H1 (cell line): ENCODE measurements around the gene CEP135. TPM values are rescaled to one million over a fixed set of nuclear protein-coding genes. Genes with fewer than 3 reads are reported as not detected.

Experiments used
- CTCF ChIA-PET: fragments of 300-600 bp; sonication (Branson Sonifier 250); formaldehyde crosslinking; loops from one replicate; lab custom pipeline; 2021; ENCODE audit not compliant: partially characterized antibody; lab: Charles Lee
- POLR2A ChIA-PET: fragments of 300-600 bp; sonication (Branson Sonifier 250); formaldehyde crosslinking; loops from one replicate; lab custom pipeline; 2021; ENCODE audit warnings: inconsistent platforms; ENCODE audit not compliant: partially characterized antibody; lab: Charles Lee
- DNase-seq, 2 experiments: peaks; one replicate each; pipeline versions ENCODE4 v3.0.0 to v3.0.0-alpha.2; 2010 to 2022; ENCODE audit warnings: low spot score in 2 of 2, low read depth in 1 of 2, mixed read lengths in 1 of 2
- FAIRE-seq: peaks from 2 replicates; lab custom pipeline; 2011; peaks lifted over from hg19 to GRCh38; lab: Jason Lieb, UNC
- H2AFZ ChIP-seq: 2 replicates; pipeline ENCODE4 v1.8.1; 2012; ENCODE audit warnings: low read length, inconsistent platforms
- H2AK5ac ChIP-seq: 2 replicates; pipeline ENCODE4 v1.6.1; 2013; ENCODE audit warnings: low read depth, low read length
- H2BK120ac ChIP-seq: replicated peaks from 2 replicates; pipeline ENCODE3; 2013; ENCODE audit warnings: low read depth, low read length, inconsistent platforms
- H2BK12ac ChIP-seq: 2 replicates; pipeline ENCODE4 v1.6.1; 2013; ENCODE audit warnings: low read depth, low read length
- H2BK15ac ChIP-seq: 2 replicates; pipeline ENCODE4 v1.6.1; 2013; ENCODE audit warnings: low read length
- H2BK20ac ChIP-seq: 2 replicates; pipeline ENCODE4 v1.6.1; 2013; ENCODE audit warnings: low read length
- H2BK5ac ChIP-seq: 2 replicates; pipeline ENCODE4 v1.6.1; 2013; ENCODE audit warnings: low read depth, low read length
- H3K14ac ChIP-seq: 2 replicates; pipeline ENCODE4 v1.6.1; 2013; ENCODE audit warnings: inconsistent platforms; ENCODE audit not compliant: insufficient read length
- H3K18ac ChIP-seq: 2 replicates; pipeline ENCODE4 v1.6.1; 2013; ENCODE audit warnings: low read length; ENCODE audit errors: extremely low read depth
- H3K23ac ChIP-seq: 2 replicates; pipeline ENCODE4 v1.6.1; 2013; ENCODE audit warnings: inconsistent platforms; ENCODE audit not compliant: insufficient read length
- H3K23me2 ChIP-seq: 2 replicates; pipeline ENCODE4 v1.6.1; 2013; ENCODE audit warnings: low read depth, low read length
- H3K27ac ChIP-seq: 2 replicates; pipeline ENCODE4 v1.6.1; 2011; ENCODE audit warnings: low read depth, low read length, inconsistent platforms
- H3K27me3 ChIP-seq, 4 experiments: replicated peaks in 1 of 4; 1 replicate in 1 of 4; 2 replicates in 3 of 4; pipeline versions ENCODE4 v1.6.1 to v1.8.1; 2011 to 2013; ENCODE audit warnings: low read length in 3 of 4, mild to moderate bottlenecking in 3 of 4, inconsistent platforms in 2 of 4, mixed read lengths in 2 of 4, moderate library complexity in 1 of 4; ENCODE audit not compliant: control insufficient read depth in 3 of 4, insufficient read depth in 3 of 4; ENCODE audit errors: extremely low read depth in 1 of 4
- H3K36me3 ChIP-seq, 4 experiments: 2 replicates each; pipeline versions ENCODE4 v1.6.1 to v1.8.1; 2011 to 2013; ENCODE audit warnings: mild to moderate bottlenecking in 4 of 4, low read length in 3 of 4, moderate library complexity in 2 of 4, control low read depth in 1 of 4, inconsistent platforms in 1 of 4; ENCODE audit not compliant: insufficient read depth in 4 of 4, control insufficient read depth in 2 of 4
- H3K4ac ChIP-seq: replicated peaks from 2 replicates; pipeline ENCODE3; 2013; ENCODE audit warnings: low read length, low read depth, mixed read lengths, inconsistent platforms; ENCODE audit not compliant: insufficient read length
- H3K4me1 ChIP-seq, 4 experiments: replicated peaks in 1 of 4; 1 replicate in 1 of 4; 2 replicates in 3 of 4; pipeline versions ENCODE4 v1.6.1 to v1.8.1; 2011 to 2013; ENCODE audit warnings: low read length in 3 of 4, inconsistent platforms in 2 of 4, mixed read lengths in 1 of 4; ENCODE audit not compliant: insufficient read depth in 4 of 4, control insufficient read depth in 3 of 4
- H3K4me2 ChIP-seq, 2 experiments: 2 replicates each; pipeline versions ENCODE4 v1.6.1 to v1.8.1; 2011 to 2013; ENCODE audit warnings: low read depth in 2 of 2, low read length in 2 of 2, control low read depth in 1 of 2, inconsistent platforms in 1 of 2, mild to moderate bottlenecking in 1 of 2; ENCODE audit not compliant: insufficient read depth in 1 of 2
- H3K4me3 ChIP-seq, 4 experiments: fragments of 200-600, 300-600 bp in 1 of 4; sonication (generic), shearing (Covaris generic), sonication (Bioruptor Twin) in 1 of 4; 2 replicates each; pipeline versions ENCODE4 v1.5.1 to v1.8.1; 2011 to 2016; ENCODE audit warnings: low read length in 4 of 4, low read depth in 3 of 4, control low read depth in 2 of 4, inconsistent platforms in 2 of 4, mild to moderate bottlenecking in 2 of 4, mixed read lengths in 1 of 4, moderate library complexity in 1 of 4; ENCODE audit not compliant: insufficient read depth in 2 of 4; ENCODE audit errors: extremely low read depth in 1 of 4
- H3K56ac ChIP-seq: replicated peaks from 2 replicates; pipeline ENCODE3; 2013; ENCODE audit warnings: low read depth, mild to moderate bottlenecking, mixed read lengths, low read length, inconsistent platforms; ENCODE audit not compliant: insufficient read length
- H3K79me1 ChIP-seq: 2 replicates; pipeline ENCODE4 v1.6.1; 2013; ENCODE audit warnings: low read depth, low read length, control low read depth
- H3K79me2 ChIP-seq, 2 experiments: 2 replicates each; pipeline versions ENCODE4 v1.6.1 to v1.8.1; 2012 to 2013; ENCODE audit warnings: low read length in 2 of 2, mild to moderate bottlenecking in 2 of 2, inconsistent platforms in 1 of 2; ENCODE audit not compliant: insufficient read depth in 2 of 2, control insufficient read depth in 1 of 2
- H3K9ac ChIP-seq, 4 experiments: replicated peaks in 1 of 4; 1 replicate in 1 of 4; 2 replicates in 3 of 4; pipeline versions ENCODE4 v1.6.1 to v1.8.1; 2011 to 2013; ENCODE audit warnings: low read depth in 3 of 4, low read length in 3 of 4, control low read depth in 2 of 4, mild to moderate bottlenecking in 2 of 4, moderate library complexity in 2 of 4, inconsistent platforms in 1 of 4; ENCODE audit errors: extremely low read depth in 1 of 4
- H3K9me3 ChIP-seq, 2 experiments: 2 replicates each; pipeline versions ENCODE4 v1.6.1 to v1.8.1; 2012 to 2013; ENCODE audit warnings: mild to moderate bottlenecking in 2 of 2, moderate library complexity in 2 of 2, control low read depth in 1 of 2, inconsistent platforms in 1 of 2, low read depth in 1 of 2, low read length in 1 of 2, mixed read lengths in 1 of 2; ENCODE audit not compliant: insufficient read depth in 2 of 2
- H4K20me1 ChIP-seq, 2 experiments: replicated peaks in 1 of 2; 2 replicates each; pipeline versions ENCODE3 to v1.8.1; 2011 to 2013; ENCODE audit warnings: inconsistent platforms in 2 of 2, low read length in 2 of 2, mild to moderate bottlenecking in 1 of 2; ENCODE audit not compliant: insufficient read depth in 2 of 2, control insufficient read depth in 1 of 2
- H4K5ac ChIP-seq: 2 replicates; pipeline ENCODE4 v1.6.1; 2013; ENCODE audit warnings: low read length, low read depth, mixed read lengths, inconsistent platforms; ENCODE audit not compliant: insufficient read length
- H4K8ac ChIP-seq: 2 replicates; pipeline ENCODE4 v1.8.0; 2013; ENCODE audit warnings: mild to moderate bottlenecking, moderate library complexity, low read length, inconsistent platforms; ENCODE audit not compliant: insufficient read depth; ENCODE audit errors: extremely low read depth
- H4K91ac ChIP-seq: replicated peaks from 2 replicates; pipeline ENCODE3; 2013; ENCODE audit warnings: low read length, mixed read lengths, inconsistent platforms; ENCODE audit not compliant: insufficient read length
- BCL11A ChIP-seq, 2 experiments: IDR thresholded peaks; one replicate each; pipeline ENCODE4 v1.6.1; 2011; ENCODE audit warnings: low read depth in 2 of 2, low read length in 2 of 2, mild to moderate bottlenecking in 2 of 2
- CREB1 ChIP-seq: IDR thresholded peaks from 2 replicates; pipeline ENCODE4 v1.6.1; 2012; ENCODE audit warnings: inconsistent platforms
- E2F6 ChIP-seq: IDR thresholded peaks from 2 replicates; pipeline ENCODE4 v1.6.1; 2012; ENCODE audit warnings: inconsistent platforms
- EGR1 ChIP-seq: IDR thresholded peaks from 2 replicates; pipeline ENCODE4 v1.6.1; 2011; ENCODE audit warnings: low read depth, low read length, borderline replicate concordance
- EP300 ChIP-seq, 2 experiments: IDR thresholded peaks; 1 replicate in 1 of 2; 2 replicates in 1 of 2; pipeline ENCODE4 v1.6.1; 2011 to 2012; ENCODE audit warnings: low read depth in 2 of 2, low read length in 2 of 2, mild to moderate bottlenecking in 2 of 2, borderline replicate concordance in 1 of 2, inconsistent platforms in 1 of 2, moderate library complexity in 1 of 2
- FOSL1 ChIP-seq: IDR thresholded peaks from 2 replicates; pipeline ENCODE4 v1.6.1; 2011; ENCODE audit warnings: mild to moderate bottlenecking, low read depth, low read length, moderate library complexity; ENCODE audit not compliant: insufficient read depth
- HDAC2 ChIP-seq, 2 experiments: fragments of 300-600 bp in 1 of 2; sonication (generic) in 1 of 2; IDR thresholded peaks; 2 replicates each; pipeline ENCODE4 v1.6.1; 2011 to 2012; ENCODE audit warnings: low read depth in 2 of 2, low read length in 2 of 2, mild to moderate bottlenecking in 2 of 2, moderate library complexity in 2 of 2, borderline replicate concordance in 1 of 2, inconsistent platforms in 1 of 2
- NANOG ChIP-seq: IDR thresholded peaks from 2 replicates; pipeline ENCODE4 v1.6.1; 2011; ENCODE audit warnings: low read length, low read depth, mild to moderate bottlenecking, inconsistent platforms; ENCODE audit not compliant: insufficient read depth, poor library complexity, severe bottlenecking
- POLR2A ChIP-seq, 2 experiments: IDR thresholded peaks; 1 replicate in 1 of 2; 2 replicates in 1 of 2; pipeline ENCODE4 v1.6.1; 2011; ENCODE audit warnings: low read depth in 2 of 2, low read length in 2 of 2, mild to moderate bottlenecking in 2 of 2; ENCODE audit errors: control extremely low read depth in 1 of 2
- POU5F1 ChIP-seq: IDR thresholded peaks from 2 replicates; pipeline ENCODE4 v1.6.1; 2011; ENCODE audit warnings: low read depth, mild to moderate bottlenecking, low read length, moderate library complexity
- RBBP5 ChIP-seq: IDR thresholded peaks from 2 replicates; pipeline ENCODE4 v1.7.1; 2012; ENCODE audit warnings: low read depth, mild to moderate bottlenecking, inconsistent platforms, low read length, moderate library complexity, borderline replicate concordance
- SP2 ChIP-seq: IDR thresholded peaks from 2 replicates; pipeline ENCODE4 v1.6.1; 2012; ENCODE audit warnings: mild to moderate bottlenecking, low read length, inconsistent platforms
- SP4 ChIP-seq: IDR thresholded peaks from 2 replicates; pipeline ENCODE4 v1.6.1; 2012; ENCODE audit warnings: low read length, inconsistent platforms
- ZNF274 ChIP-seq: IDR thresholded peaks from 2 replicates; pipeline ENCODE4 v1.7.0; 2012; ENCODE audit warnings: low read length, borderline replicate concordance; ENCODE audit errors: extremely low read depth
- WGBS, 2 experiments: shearing (Covaris generic) in 1 of 2; methylation state at CpG; one replicate each; pipeline versions ENCODE4 v1.1.6 to v1.1.7; 2013 to 2015; ENCODE audit warnings: low lambda C conversion rate in 2 of 2, mixed read lengths in 2 of 2, inconsistent platforms in 1 of 2, low coverage in 1 of 2, missing lambda C conversion rate in 1 of 2; ENCODE audit not compliant: insufficient replicate concordance in 2 of 2, insufficient coverage in 1 of 2, insufficient read length in 1 of 2; ENCODE audit errors: extremely low coverage in 1 of 2, missing lambda C conversion rate in 1 of 2; 5-methylcytosine and 5-hydroxymethylcytosine counted together
- polyA plus RNA-seq, 7 experiments: library from polyadenylated mRNA; depleted of rRNA in 3 of 7; stranded (reverse) in 5 of 7; unstranded in 2 of 7; fragments of >200 nt in 5 of 7; fragments of 200-250 nt in 2 of 7; gene quantifications; 1 replicate in 5 of 7; 2 replicates in 1 of 7; 4 replicates in 1 of 7; pipeline versions ENCODE4 v1.2.1 to v1.2.3, GENCODE V29; 2011 to 2013; ENCODE audit warnings: missing spikeins in 2 of 7, mixed read lengths in 2 of 7
- total RNA-seq: library from RNA; stranded (reverse); fragmentation: NEBNext Ultra II Directional; extraction: Animal tissue kit (Norgen Biotek cat#: 25700); gene quantifications from 2 replicates; pipeline ENCODE4 v1.2.1, GENCODE V29; 2021

The CEP135 gene
- total and polyA plus RNA-seq, 2 of the 8 experiments (the other 6 are each of a cell fraction or from before 2014, with no cell fraction given): 2.7 to 14.5 TPM

DNA sequence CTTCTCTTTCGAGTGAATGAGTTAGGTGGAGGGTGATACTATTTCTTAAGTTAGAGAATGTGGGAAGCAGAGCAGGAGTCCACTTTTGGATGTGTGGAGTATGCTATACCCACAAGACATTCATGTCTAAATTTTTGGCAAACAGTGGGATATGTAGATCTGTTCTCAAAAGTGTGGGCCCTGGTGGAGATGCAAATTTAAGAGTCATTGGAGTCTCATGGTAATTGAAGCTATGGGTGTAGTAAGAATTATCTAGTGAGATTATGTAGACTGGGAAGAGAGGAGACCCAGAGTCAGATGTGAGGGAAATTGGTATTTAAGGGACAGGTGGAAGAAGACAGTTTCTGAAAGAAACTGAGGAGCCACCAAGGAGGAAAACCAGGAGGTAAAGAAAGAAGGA, 7.0 kb downstream of the CEP135 start:
- no peaks in the 10 kb centered on the region for H3K23me2 ChIP-seq
- H3K4me3 ChIP-seq: no peak overlapping the region
- no peak overlapping the region for H3K9ac ChIP-seq
- H4K91ac ChIP-seq: no peak overlapping the region
- 100% methylated on average over 1 of the region's 1 CpG; no CpG with 5 or more reads in 1 of the 2 experiments for WGBS, 2 experiments
- DNase-seq: no peak
- H3K79me2 ChIP-seq: peaks cover 0 to 11% of the 10 kb centered on the region in 2 experiments; a peak in 2 of 4 replicates
- no peaks in the 10 kb centered on the region for H3K79me1 ChIP-seq
- H4K5ac ChIP-seq: no peak overlapping the region
- FAIRE-seq: no peak
- H3K56ac ChIP-seq: no peak overlapping the region
- no peak overlapping the region; the same call in 1 of the 2 replicates for H3K27ac ChIP-seq
- ChIA-PET POLR2A (interaction anchor here (1.1 kb wide), 1 partner anchor 36 kb away, joined by 4 read pairs; no protein-coding TSS in a partner anchor), CTCF (interaction anchor here (0.6 to 1.1 kb wide), 3 partner anchors 15 to 574 kb away, joined by 3 to 4 read pairs (median 3); no protein-coding TSS in a partner anchor)
- no peak overlapping the region for H2BK12ac ChIP-seq
- no peak overlapping the region for H3K14ac ChIP-seq
- H3K27me3 ChIP-seq: no peaks in the 10 kb centered on the region
- H4K8ac ChIP-seq: no peak overlapping the region
- H4K20me1 ChIP-seq: no peaks in the 10 kb centered on the region
- H3K4me2 ChIP-seq: no peak overlapping the region
- no peaks in the 10 kb centered on the region for H3K9me3 ChIP-seq
- no peak overlapping the region for H3K18ac ChIP-seq
- no peak overlapping the region for H2AK5ac ChIP-seq
- H2BK120ac ChIP-seq: no peak overlapping the region
- H2BK20ac ChIP-seq: no peak overlapping the region
- H3K36me3 ChIP-seq: peaks cover 0 to 33% (median 9%) of the 10 kb centered on the region in 4 experiments; a peak in 7 of 8 replicates
- no peak overlapping the region for H3K23ac ChIP-seq
- no peak overlapping the region for H2AFZ ChIP-seq
- H3K4me1 ChIP-seq: no peaks in the 10 kb centered on the region
- no peak overlapping the region for H2BK15ac ChIP-seq
- H2BK5ac ChIP-seq: no peak overlapping the region
- no peak overlapping the region for H3K4ac ChIP-seq
- TF ChIP-seq FOSL1 (no peak), EGR1 (no peak), EP300 (IDR thresholded peaks at IDR 0.05; ENCODE audit: borderline replicate concordance in 1 of 2, low read depth in 2 of 2, low read length in 2 of 2) (no peak), POU5F1 (no peak), POLR2A (IDR thresholded peaks at IDR 0.05; ENCODE audit: control extremely low read depth in 1 of 2, low read depth in 2 of 2, low read length in 2 of 2) (no peak), HDAC2 (IDR thresholded peaks at IDR 0.05; ENCODE audit: borderline replicate concordance in 1 of 2, low read depth in 2 of 2, low read length in 2 of 2) (no peak), ZNF274 (no peak), E2F6 (no peak), RBBP5 (no peak), SP4 (no peak), BCL11A (IDR thresholded peaks at IDR 0.05; ENCODE audit: low read depth in 2 of 2, low read length in 2 of 2) (no peak), CREB1 (no peak), NANOG (no peak), SP2 (no peak)
